Mucosa of descending colon (tissue), 3 donors: ENCODE data around the gene NRTN. TPM values are rescaled to one million over a fixed set of nuclear protein-coding genes. Genes with fewer than 3 reads are reported as not detected.
A peak's percentile ranks its signal among the peaks of the same experiment; 100 is the strongest.

Experiments used
- ATAC-seq: fragments of 200-7000 bp; cut with Tn5 transposase; one replicate; pipeline ENCODE4 v1.9.1; 2020; ENCODE audit warnings: mild to moderate bottlenecking, moderate library complexity
- DNase-seq, 3 donors: peaks; one replicate each; pipeline ENCODE4 v3.0.0-alpha.2; 2020
- H3K36me3 ChIP-seq: fragments of 200-600 bp; one replicate; pipeline ENCODE4 v1.8.0; 2021; ENCODE audit warnings: low read depth, mild to moderate bottlenecking
- H3K4me1 ChIP-seq: fragments of 200-600 bp; one replicate; pipeline ENCODE4 v1.8.0; 2021; ENCODE audit warnings: low read depth, mild to moderate bottlenecking
- H3K4me3 ChIP-seq: fragments of 200-600 bp; one replicate; pipeline ENCODE4 v1.8.0; 2021; ENCODE audit warnings: mild to moderate bottlenecking
- H3K9me3 ChIP-seq: fragments of 200-600 bp; one replicate; pipeline ENCODE4 v1.8.0; 2021; ENCODE audit warnings: mild to moderate bottlenecking
- intact Hi-C, 2 donors: fragments of 100-400 bp; cut with DNase I in 1 of 2; cut with micrococcal nuclease in 1 of 2; formaldehyde crosslinking; loops; one replicate each; pipeline versions ENCODE4 v1.11.0 to v1.11.1; 2022; cut with DNase I, micrococcal nuclease
- long read RNA-seq, 2 donors: library from polyadenylated mRNA; unstranded; transcript quantifications; one replicate each; pipeline ENCODE4 v2.0.0, GENCODE V29; 2019 to 2021
- total RNA-seq, 3 donors: library from RNA; stranded (reverse); fragmentation: NEBNext Ultra II Directional in 2 of 3; extraction: Animal tissue kit (Norgen Biotek cat#: 25700) in 2 of 3; gene quantifications; one replicate each; pipeline versions ENCODE4 v1.2.1 to v1.2.4, GENCODE V29; 2021 to 2023
- TF ChIP-seq, protein P1 (sequence below): fragments of 200-600 bp; IDR thresholded peaks from one replicate; pipeline ENCODE4 v1.8.0; 2022; ENCODE audit warnings: antibody characterized with exemption, mild to moderate bottlenecking
- donor health status: DM: no; HTN: no; CAD: no; lungs with moderate emphysema.
- donor health status: DM: no; HTN: no; CAD: no.
- donor health status: DM: no; HTN: yes; CAD: no.

NRTN gene, protein sequence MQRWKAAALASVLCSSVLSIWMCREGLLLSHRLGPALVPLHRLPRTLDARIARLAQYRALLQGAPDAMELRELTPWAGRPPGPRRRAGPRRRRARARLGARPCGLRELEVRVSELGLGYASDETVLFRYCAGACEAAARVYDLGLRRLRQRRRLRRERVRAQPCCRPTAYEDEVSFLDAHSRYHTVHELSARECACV
- total RNA-seq, result 10 to 100 TPM in 1 of 3 donors, 1 to 10 TPM in 1, under 1 TPM in 1; 0.64 to 11.3 (median 1.4) TPM
- long read RNA-seq, donor 1, transcript NRTN-201 (2 exons, 1,109 nt), result major isoform, 6 of 56 reads
- long read RNA-seq, donor 1, partial matches to known transcripts, result 44 of 56 reads
- long read RNA-seq, donor 1, other reads (novel, unspliced or antisense), result 6 of 56 reads
- long read RNA-seq, donor 2, result 0 reads

DNA sequence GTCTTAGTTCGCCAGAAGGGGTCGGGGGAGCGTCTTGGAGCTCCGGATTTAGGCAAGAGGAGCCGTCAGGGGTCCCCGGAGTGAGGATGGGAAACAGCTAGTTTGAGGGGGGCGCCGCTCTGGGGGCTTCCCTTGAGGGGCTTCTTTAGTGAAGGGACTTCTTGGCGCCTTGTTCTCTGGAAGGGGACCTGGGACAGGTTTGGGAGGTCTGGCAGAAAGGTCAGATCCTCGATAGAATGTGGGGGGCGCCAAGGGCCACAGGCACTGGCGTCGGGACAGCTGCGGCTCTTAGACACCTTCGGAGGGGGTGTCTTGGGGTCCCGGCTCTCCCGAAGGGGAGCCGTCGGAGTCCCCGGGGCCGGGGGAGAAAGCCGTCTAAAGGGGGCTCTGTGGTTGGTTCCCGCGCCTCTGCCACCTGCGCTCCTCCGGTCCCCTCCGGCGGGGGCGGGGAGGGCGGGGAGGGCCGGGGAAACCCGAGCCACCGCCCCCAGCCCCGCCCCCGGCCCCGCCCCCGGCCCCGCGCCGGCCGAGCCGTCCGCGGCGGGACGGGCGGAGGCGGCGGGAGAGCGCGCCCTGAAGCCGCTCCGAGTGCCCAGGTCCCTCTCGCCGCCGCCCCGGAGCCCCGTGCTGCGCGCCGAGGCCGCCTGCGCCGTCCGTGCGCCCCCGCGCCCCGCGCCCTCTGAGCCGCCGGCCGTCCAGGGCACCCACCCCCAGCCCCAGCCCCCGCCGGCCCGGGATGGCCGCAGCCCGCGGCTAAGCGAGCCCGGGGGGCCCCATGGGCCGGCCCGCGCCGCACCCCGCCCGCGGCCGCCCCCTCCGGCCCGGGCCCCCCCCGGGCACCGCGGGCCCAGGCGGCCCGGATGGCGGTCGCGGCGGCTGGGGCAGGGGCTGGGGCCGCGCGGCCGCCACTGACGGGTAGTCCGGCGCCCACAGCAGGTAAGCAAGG lies at the start of gene NRTN:
Gene NRTN (plus strand): TSS at position 552 of the 946 bp plus-strand sequence. CDS start 19,099 bp downstream, outside the sequence.
- ATAC-seq (peak; percentile 58), DNase-seq (peak in 2 of 3 donors; percentile 62 to 74)
- Histone ChIP-seq H3K4me1 (peaks cover 23% of the 10 kb centered on the region), H3K36me3 (no peaks in the 10 kb centered on the region), H3K4me3 (no peak within 1 kb of the TSS), H3K9me3 (no peaks in the 10 kb centered on the region)
- intact Hi-C loops, result loop anchor here in 1 of 2 donors (5.0 kb wide), 1 partner anchor 88 kb away; no protein-coding TSS in a partner anchor
- TF ChIP-seq, protein P1, sequence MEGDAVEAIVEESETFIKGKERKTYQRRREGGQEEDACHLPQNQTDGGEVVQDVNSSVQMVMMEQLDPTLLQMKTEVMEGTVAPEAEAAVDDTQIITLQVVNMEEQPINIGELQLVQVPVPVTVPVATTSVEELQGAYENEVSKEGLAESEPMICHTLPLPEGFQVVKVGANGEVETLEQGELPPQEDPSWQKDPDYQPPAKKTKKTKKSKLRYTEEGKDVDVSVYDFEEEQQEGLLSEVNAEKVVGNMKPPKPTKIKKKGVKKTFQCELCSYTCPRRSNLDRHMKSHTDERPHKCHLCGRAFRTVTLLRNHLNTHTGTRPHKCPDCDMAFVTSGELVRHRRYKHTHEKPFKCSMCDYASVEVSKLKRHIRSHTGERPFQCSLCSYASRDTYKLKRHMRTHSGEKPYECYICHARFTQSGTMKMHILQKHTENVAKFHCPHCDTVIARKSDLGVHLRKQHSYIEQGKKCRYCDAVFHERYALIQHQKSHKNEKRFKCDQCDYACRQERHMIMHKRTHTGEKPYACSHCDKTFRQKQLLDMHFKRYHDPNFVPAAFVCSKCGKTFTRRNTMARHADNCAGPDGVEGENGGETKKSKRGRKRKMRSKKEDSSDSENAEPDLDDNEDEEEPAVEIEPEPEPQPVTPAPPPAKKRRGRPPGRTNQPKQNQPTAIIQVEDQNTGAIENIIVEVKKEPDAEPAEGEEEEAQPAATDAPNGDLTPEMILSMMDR, result no peak

DNA sequence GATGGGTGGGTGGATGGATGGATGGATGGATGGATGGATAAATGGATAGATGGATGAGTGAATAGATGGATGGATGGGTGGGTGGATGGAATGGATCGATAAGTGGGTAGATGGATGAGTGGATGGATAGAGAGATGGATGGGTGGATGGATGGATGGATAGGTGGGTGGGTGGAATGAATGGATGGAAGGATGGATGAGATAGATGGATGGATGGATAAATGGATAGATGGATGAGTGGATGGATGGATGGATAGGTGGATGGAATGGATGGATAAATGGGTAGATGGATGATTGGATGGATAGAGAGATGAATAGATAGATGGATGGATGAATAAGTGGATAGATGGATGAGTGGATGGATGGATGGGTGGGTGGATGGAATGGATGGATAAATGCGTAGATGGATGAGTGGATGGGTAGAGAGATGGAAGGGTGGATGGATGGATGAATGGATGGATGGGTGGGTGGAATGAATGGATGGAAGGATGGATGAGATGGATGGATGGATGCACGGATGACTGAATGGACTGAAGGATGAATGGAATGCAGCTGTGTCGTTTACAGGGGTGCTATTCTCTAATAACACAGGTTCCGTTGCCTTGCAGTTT lies 42.2 kb upstream of the NRTN start:
- intact Hi-C loops, result no loop called here
- DNase-seq (no peak), ATAC-seq (no peak)
- H3K4me1 ChIP-seq, result no peaks in the 10 kb centered on the region
- no peaks in the 10 kb centered on the region for H3K9me3 ChIP-seq
- no peaks in the 10 kb centered on the region for H3K36me3 ChIP-seq
- TF ChIP-seq, protein P1, result no peak
- H3K4me3 ChIP-seq, result no peak overlapping the region

DNA sequence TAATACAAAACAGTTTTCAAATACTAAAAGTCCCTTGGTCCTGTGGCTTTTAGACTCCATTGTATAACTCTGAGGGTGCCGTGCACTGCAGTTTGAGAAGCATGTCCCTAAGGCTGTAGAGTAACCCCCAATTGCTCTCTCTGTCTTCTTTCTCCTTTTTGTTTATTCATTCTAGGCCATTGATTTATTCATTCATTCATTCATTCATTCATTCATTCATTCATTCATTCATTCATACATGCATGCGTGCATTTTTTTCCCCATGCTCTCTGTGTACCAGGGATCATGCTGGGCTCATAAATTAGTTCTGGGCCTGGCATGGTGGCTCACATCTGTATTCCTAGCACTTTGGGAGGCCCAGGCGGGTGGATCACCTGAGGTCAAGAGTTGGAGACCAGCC lies 39.6 kb upstream of the NRTN start:
- no peaks in the 10 kb centered on the region for H3K9me3 ChIP-seq
- no peak overlapping the region for H3K4me3 ChIP-seq
- H3K36me3 ChIP-seq, result no peaks in the 10 kb centered on the region
- TF ChIP-seq, protein P1, result no peak
- no peak for ATAC-seq
- no peaks in the 10 kb centered on the region for H3K4me1 ChIP-seq
- DNase-seq, result no peak
- intact Hi-C loops, result no loop called here

DNA sequence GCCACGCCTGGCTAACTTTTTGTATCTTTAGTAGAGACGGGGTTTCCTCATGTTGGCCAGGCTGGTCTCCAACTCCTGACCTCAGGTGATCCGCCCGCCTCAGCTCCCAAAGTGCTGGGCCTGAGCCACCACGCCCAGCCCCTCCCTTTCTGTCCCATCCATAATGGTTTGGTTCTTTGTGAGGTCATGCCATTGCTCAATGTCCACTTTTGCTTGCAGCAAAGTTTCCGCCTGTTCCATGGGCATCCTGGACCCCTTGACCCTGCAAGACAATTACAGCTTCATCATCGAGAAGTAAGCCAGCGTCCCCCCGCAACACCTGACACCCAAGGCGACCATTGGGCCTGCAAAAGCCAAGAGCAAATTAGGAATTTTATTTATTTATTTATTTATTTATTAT lies 36.9 kb upstream of the NRTN start:
- no peaks in the 10 kb centered on the region for H3K9me3 ChIP-seq
- no peaks in the 10 kb centered on the region for H3K4me1 ChIP-seq
- no peaks in the 10 kb centered on the region for H3K36me3 ChIP-seq
- intact Hi-C loops, result no loop called here
- H3K4me3 ChIP-seq, result no peak overlapping the region
- ATAC-seq (no peak), DNase-seq (no peak)
- TF ChIP-seq, protein P1, result no peak

DNA sequence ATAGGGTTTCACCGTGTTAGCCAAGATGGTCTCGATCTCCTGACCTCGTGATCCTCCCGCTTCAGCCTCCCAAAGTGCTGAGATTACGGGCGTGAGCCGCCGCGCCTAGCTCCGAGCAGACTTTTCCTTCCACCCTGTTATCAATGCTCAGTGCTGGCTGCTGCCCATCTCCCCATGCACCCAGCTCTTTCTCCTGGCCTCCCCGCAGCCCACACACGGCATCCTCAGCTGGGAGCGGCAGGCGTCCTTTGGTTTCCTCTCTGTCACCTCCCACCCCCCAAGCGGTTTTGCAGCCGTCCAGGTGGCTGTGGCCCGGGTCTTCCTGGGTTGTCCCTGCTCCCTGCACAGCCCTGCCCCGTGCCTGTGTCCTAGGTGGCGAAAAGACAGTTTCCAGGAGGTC lies 32.5 kb upstream of the NRTN start:
- TF ChIP-seq, protein P1, result no peak
- Histone ChIP-seq H3K9me3 (no peaks in the 10 kb centered on the region), H3K36me3 (no peaks in the 10 kb centered on the region), H3K4me3 (no peak overlapping the region), H3K4me1 (no peaks in the 10 kb centered on the region)
- DNase-seq (no peak), ATAC-seq (no peak)
- intact Hi-C loops, result no loop called here
